ENCODE data around the gene ZMYND11. TPM values are rescaled to one million over a fixed set of nuclear protein-coding genes. Genes with fewer than 3 reads are reported as not detected.

Gene ZMYND11
- total and polyA plus RNA-seq, 2 of the 8 experiments (the other 6 are each of a cell fraction or from before 2014, with no cell fraction given) = 7.5 to 26.6 TPM

GRCh38 chr10:299969-300368, 164.7 kb downstream of the ZMYND11 start (continued):
- TF ChIP-seq, protein P1, sequence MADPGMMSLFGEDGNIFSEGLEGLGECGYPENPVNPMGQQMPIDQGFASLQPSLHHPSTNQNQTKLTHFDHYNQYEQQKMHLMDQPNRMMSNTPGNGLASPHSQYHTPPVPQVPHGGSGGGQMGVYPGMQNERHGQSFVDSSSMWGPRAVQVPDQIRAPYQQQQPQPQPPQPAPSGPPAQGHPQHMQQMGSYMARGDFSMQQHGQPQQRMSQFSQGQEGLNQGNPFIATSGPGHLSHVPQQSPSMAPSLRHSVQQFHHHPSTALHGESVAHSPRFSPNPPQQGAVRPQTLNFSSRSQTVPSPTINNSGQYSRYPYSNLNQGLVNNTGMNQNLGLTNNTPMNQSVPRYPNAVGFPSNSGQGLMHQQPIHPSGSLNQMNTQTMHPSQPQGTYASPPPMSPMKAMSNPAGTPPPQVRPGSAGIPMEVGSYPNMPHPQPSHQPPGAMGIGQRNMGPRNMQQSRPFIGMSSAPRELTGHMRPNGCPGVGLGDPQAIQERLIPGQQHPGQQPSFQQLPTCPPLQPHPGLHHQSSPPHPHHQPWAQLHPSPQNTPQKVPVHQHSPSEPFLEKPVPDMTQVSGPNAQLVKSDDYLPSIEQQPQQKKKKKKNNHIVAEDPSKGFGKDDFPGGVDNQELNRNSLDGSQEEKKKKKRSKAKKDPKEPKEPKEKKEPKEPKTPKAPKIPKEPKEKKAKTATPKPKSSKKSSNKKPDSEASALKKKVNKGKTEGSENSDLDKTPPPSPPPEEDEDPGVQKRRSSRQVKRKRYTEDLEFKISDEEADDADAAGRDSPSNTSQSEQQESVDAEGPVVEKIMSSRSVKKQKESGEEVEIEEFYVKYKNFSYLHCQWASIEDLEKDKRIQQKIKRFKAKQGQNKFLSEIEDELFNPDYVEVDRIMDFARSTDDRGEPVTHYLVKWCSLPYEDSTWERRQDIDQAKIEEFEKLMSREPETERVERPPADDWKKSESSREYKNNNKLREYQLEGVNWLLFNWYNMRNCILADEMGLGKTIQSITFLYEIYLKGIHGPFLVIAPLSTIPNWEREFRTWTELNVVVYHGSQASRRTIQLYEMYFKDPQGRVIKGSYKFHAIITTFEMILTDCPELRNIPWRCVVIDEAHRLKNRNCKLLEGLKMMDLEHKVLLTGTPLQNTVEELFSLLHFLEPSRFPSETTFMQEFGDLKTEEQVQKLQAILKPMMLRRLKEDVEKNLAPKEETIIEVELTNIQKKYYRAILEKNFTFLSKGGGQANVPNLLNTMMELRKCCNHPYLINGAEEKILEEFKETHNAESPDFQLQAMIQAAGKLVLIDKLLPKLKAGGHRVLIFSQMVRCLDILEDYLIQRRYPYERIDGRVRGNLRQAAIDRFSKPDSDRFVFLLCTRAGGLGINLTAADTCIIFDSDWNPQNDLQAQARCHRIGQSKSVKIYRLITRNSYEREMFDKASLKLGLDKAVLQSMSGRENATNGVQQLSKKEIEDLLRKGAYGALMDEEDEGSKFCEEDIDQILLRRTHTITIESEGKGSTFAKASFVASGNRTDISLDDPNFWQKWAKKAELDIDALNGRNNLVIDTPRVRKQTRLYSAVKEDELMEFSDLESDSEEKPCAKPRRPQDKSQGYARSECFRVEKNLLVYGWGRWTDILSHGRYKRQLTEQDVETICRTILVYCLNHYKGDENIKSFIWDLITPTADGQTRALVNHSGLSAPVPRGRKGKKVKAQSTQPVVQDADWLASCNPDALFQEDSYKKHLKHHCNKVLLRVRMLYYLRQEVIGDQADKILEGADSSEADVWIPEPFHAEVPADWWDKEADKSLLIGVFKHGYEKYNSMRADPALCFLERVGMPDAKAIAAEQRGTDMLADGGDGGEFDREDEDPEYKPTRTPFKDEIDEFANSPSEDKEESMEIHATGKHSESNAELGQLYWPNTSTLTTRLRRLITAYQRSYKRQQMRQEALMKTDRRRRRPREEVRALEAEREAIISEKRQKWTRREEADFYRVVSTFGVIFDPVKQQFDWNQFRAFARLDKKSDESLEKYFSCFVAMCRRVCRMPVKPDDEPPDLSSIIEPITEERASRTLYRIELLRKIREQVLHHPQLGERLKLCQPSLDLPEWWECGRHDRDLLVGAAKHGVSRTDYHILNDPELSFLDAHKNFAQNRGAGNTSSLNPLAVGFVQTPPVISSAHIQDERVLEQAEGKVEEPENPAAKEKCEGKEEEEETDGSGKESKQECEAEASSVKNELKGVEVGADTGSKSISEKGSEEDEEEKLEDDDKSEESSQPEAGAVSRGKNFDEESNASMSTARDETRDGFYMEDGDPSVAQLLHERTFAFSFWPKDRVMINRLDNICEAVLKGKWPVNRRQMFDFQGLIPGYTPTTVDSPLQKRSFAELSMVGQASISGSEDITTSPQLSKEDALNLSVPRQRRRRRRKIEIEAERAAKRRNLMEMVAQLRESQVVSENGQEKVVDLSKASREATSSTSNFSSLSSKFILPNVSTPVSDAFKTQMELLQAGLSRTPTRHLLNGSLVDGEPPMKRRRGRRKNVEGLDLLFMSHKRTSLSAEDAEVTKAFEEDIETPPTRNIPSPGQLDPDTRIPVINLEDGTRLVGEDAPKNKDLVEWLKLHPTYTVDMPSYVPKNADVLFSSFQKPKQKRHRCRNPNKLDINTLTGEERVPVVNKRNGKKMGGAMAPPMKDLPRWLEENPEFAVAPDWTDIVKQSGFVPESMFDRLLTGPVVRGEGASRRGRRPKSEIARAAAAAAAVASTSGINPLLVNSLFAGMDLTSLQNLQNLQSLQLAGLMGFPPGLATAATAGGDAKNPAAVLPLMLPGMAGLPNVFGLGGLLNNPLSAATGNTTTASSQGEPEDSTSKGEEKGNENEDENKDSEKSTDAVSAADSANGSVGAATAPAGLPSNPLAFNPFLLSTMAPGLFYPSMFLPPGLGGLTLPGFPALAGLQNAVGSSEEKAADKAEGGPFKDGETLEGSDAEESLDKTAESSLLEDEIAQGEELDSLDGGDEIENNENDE (IDR thresholded peaks at IDR 0.05; ENCODE audit: insufficient replicate concordance, low read length) = no peak
- TF ChIP-seq CHD2 (IDR thresholded peaks at IDR 0.05; ENCODE audit: low read length) (no peak), SUZ12 (IDR thresholded peaks at IDR 0.05; ENCODE audit: low read length) (no peak), CBX8 (IDR thresholded peaks at IDR 0.05; ENCODE audit: borderline replicate concordance, low read depth, low read length) (no peak), SIN3A (conservative IDR thresholded peaks at IDR 0.05 in 1 of 2, IDR thresholded peaks at IDR 0.05 in 1 of 2; ENCODE audit: low read depth in 1 of 2, low read length in 2 of 2) (no peak), SP4 (IDR thresholded peaks at IDR 0.05; ENCODE audit: low read length) (no peak), CBX5 (IDR thresholded peaks at IDR 0.05; ENCODE audit: low read depth, low read length) (no peak), YY1 (IDR thresholded peaks at IDR 0.05; ENCODE audit: low read depth, low read length) (no peak)
- TF ChIP-seq, protein P2, sequence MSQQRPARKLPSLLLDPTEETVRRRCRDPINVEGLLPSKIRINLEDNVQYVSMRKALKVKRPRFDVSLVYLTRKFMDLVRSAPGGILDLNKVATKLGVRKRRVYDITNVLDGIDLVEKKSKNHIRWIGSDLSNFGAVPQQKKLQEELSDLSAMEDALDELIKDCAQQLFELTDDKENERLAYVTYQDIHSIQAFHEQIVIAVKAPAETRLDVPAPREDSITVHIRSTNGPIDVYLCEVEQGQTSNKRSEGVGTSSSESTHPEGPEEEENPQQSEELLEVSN (IDR thresholded peaks at IDR 0.05) = no peak
